Sigmoid colon (tissue), 4 donors: ENCODE results near the gene ECHDC1.

Experiments
- POLR2A ChIP-seq, 2 donors: fragments of 450-650 bp; IDR thresholded peaks; one replicate each; pipeline ENCODE4 v1.6.1; 2016; ENCODE audit warnings: antibody characterized with exemption in 2 of 2, mild to moderate bottlenecking in 2 of 2, moderate library complexity in 2 of 2
- POLR2AphosphoS5 ChIP-seq, 4 donors: sonication (generic); formaldehyde crosslinking; IDR thresholded peaks; one replicate each; pipeline ENCODE4 v1.6.1; 2017; ENCODE audit warnings: antibody characterized with exemption in 4 of 4
- TF ChIP-seq, protein P1 (sequence below), 4 experiments: fragments of 450-650 bp in 3 of 4; fragments of 200-600 bp in 1 of 4; IDR thresholded peaks; one replicate each; pipeline ENCODE4 v1.5.1; 2016 to 2019; ENCODE audit warnings: antibody characterized with exemption in 4 of 4, mild to moderate bottlenecking in 3 of 4, moderate library complexity in 2 of 4

- TF ChIP-seq, protein P1, sequence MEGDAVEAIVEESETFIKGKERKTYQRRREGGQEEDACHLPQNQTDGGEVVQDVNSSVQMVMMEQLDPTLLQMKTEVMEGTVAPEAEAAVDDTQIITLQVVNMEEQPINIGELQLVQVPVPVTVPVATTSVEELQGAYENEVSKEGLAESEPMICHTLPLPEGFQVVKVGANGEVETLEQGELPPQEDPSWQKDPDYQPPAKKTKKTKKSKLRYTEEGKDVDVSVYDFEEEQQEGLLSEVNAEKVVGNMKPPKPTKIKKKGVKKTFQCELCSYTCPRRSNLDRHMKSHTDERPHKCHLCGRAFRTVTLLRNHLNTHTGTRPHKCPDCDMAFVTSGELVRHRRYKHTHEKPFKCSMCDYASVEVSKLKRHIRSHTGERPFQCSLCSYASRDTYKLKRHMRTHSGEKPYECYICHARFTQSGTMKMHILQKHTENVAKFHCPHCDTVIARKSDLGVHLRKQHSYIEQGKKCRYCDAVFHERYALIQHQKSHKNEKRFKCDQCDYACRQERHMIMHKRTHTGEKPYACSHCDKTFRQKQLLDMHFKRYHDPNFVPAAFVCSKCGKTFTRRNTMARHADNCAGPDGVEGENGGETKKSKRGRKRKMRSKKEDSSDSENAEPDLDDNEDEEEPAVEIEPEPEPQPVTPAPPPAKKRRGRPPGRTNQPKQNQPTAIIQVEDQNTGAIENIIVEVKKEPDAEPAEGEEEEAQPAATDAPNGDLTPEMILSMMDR (IDR thresholded peaks at IDR 0.05), result no peak
- TF ChIP-seq POLR2AphosphoS5 (IDR thresholded peaks at IDR 0.05), result no peak
- no peak for TF ChIP-seq POLR2A (IDR thresholded peaks at IDR 0.05)
Observed at GRCh38 chr6:127343809-127344659, 625 bp upstream of the ECHDC1 start.
